Measurements from ENCODE around the gene ADTRP.

Gene ADTRP

DNA sequence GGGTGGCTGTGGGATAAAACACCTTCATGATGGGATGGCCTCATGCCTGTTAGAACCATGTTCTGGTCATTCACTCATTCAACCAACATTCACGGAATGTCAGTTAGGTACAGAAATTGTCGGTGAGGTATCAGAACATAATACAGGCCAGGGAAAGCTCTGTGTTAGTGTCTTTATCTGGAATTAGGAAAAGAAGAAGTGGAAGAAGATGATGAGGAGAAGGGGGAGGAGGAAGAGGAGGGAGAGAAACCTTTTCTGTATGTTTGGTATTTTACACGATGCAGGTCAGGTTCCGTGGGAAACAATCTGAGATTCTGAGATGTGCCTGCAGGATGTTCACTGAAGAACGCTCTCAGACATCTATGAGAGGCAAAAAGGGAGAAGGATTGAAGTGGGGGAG lies 5.6 kb downstream of the ADTRP start:
- DNase-seq (ENCODE audit: low read depth), result no peak

GRCh38 chr6:11772109-11772825 lies 6.3 kb downstream of the ADTRP start:
- DNase-seq (ENCODE audit: low read depth), result no peak

DNA sequence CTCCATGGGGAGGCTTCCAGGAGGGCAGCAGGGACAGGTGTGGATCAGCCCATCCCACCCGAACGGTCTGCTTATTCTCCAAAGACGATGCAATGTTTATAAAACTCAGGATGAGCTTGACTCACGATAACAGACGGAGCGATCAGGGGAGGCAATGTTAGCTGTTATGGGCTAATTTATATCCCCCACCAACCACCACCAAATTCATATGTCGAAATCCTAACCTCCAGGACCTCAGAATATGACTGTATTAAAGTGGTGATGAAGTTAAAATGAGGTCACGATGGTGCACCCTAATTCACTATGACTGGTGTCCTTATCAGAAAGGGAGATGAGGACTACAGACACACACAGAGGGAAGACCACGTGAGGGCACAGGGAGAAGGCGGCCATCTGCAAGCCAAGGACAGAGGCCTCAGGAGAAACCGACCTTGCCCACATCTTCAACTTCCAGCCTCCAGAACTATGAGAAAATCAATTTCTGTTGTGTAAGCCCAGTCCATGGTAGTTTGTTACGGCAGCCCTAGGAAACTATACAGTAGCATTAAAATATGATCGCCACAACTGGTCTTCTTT lies 7.0 kb downstream of the ADTRP start:
- no peak for DNase-seq (ENCODE audit: low read depth)

GRCh38 chr6:11770546-11771466 lies 7.8 kb downstream of the ADTRP start:
- DNase-seq (ENCODE audit: low read depth), result no peak

GRCh38 chr6:11769811-11770545 lies 8.6 kb downstream of the ADTRP start:
- DNase-seq (ENCODE audit: low read depth), result no peak

DNA sequence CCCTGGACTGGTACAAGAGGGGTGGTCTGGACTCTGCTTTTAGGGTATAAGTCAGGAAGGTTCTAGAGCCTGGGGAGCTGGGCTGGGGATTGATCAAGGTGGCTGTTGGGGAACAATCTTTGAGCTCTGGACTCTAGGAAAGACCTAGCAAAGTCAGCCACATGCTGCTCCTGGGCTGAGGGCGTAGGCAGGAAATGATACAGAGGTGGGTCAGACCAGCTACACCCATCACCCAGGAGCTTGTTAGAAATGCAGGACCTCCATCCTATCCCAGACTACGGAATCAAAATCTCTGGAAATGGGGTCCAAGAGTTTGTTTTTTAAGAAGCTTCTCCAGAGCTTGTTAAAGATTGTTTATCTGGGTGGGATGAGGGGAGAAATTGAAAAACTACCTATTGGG lies 9.4 kb downstream of the ADTRP start:
- DNase-seq (ENCODE audit: low read depth), result no peak

DNA sequence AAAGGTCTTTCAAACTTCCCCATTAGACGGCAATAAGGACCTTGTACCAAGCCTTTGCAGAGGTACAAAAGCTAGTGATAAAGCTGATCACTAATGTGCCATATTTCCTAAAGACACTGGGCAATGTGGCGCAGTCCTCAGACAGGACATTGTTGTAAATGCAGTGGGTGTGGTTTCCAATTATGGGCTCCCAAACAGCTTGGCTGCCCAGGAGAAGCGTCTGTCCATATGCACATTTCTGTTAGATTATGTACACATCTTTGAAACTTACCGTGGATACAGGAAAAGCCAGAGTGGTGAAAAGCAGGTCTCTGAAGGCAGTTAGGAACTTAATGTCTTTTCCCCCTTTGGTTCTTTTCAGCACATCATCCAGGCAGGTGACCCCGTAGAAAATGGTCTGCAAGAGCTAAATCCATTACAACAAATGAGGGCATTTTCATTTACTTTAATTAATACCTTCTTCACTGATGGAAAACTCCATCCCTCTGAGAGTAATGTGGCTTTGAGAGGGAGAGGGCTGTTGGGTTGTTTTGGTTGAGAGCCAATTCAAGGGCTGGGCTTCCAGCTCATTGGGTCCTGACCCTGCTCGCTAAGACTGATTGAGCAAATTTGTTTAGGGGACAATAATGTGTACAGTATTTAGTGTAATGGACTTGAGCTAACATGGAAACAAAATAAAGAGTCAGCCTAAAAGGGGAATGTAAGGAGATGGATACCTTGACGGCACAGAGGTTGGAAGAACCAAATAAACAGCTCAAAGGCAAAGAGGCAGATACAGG lies 10.4 kb downstream of the ADTRP start:
- DNase-seq (ENCODE audit: low read depth), result no peak

DNA sequence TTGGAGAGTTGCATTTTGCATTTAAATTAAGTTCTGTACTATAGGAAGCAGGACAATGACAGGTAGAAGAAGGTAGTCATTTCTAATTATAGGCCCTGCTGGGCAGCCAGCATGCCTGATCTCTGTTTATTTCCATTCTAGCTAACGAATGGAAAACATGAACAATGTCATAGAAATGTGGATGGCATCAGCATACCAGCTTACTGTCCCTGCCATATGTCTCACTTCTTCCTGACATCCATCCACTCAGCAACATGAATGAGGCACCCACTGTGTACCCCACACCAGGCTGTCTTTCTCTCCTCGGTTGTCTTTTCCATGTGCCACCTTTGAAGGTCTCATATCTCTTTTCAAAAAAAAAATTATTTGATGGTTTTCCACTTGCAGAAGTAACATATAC lies 11.1 kb downstream of the ADTRP start:
- no peak for DNase-seq (ENCODE audit: low read depth)

DNA sequence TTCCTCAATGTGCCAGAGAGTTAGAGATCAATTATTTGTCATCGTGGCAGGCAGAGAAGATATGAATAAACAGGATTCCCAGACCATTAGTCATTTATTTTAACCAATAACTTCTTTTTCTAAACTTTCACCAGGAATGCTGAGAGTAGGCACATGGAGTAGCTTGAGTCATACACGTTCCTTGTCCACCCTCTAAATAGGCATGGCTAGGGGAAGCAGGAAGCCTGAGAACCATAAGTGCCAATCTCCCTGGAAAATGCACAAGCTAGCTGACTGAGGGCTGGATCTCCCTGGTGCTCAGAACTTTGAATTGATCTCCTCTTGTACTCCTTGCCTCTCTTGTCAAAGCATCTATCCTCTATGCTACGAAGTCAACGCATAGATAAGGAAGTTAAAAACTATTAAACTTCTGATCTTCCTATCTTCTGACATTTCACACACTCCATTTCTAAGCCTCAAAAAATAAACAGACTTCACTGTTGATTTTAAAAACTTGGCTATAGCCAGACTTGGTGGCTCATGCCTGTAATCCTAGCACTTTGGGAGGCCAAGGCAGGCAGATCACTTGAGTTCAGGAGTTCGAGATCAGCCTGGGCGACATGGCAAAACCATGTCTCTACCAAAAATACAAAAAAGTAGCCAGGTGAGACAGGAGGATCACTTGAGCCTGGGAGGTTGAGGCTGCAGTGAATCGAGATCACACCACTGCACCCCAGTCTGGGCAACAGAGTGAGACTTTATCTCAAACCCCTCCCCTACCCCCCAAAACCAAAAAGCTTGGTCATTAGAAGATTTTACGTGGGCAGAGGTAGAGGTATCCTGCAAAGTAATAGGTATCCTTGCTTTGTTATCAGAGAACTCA lies 11.8 kb downstream of the ADTRP start:
- no peak for DNase-seq (ENCODE audit: low read depth)

- no peak for DNase-seq (ENCODE audit: low read depth)
Observed at GRCh38 chr6:11766043-11766442, 12.6 kb downstream of the ADTRP start.

GRCh38 chr6:11764250-11764604 lies 14.4 kb downstream of the ADTRP start:
- DNase-seq (ENCODE audit: low read depth), result no peak

DNA sequence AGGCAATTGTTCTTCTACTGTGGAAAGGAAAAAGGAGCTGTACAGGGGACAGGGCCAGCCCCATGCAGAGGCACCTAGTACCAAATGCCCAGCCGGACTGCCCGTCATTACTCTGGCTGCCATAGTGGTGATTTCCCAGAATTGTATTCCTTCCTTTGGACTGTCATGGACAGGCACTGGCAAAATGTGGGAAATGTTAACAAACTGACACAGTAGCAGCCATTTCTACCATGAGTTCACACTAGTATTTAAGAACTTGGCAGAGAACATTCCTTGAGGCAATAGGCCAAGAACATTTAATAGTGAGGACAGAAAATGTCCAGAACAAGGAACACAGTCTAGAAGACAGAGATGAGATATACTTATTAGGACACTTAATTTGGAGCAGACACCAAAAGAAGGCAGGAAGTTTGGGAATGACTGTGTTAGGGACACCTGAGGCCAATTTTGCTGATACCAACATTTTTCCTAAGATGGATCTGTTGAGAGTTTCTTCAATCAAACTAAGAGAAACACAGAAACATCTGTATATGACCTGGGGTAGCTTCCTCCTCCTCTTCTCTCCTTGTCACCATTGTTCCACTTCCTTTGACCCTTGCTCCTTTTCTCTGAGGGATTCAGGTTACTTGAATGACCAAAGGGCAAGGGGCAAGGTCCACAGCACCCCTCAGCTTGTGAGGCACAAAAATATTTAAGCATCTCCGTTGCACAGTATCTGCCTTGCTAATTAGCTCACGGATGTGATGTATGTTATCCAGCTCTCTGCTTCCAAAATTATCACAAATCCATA lies 14.9 kb downstream of the ADTRP start:
- DNase-seq (ENCODE audit: low read depth), result no peak

- DNase-seq (ENCODE audit: low read depth), result no peak
Observed at GRCh38 chr6:11762794-11763459, 15.7 kb downstream of the ADTRP start.

- no peak for DNase-seq (ENCODE audit: low read depth)
Observed at GRCh38 chr6:11761744-11762620, 16.6 kb downstream of the ADTRP start.

GRCh38 chr6:11760015-11760473 lies 18.6 kb downstream of the ADTRP start:
- no peak for DNase-seq (ENCODE audit: low read depth)

DNA sequence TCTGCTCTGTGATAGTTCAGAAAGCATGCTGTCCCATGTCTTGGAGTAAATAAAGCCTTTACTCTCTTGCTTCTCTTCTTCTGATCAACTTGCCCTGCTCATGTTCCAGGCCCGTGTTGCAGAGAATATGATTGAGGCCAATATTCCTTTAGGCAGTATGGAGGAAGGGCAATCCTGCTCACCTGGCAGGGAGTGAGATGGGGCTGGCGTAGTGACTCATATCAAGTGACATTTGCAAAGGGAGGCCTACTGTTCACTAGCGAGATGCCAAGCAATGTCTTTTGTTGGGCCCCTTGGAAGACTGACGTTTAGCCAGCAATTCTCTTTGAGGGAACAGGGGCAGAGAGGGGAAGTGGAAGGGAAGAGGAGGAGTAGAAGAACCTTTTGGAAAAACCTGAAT lies 19.7 kb downstream of the ADTRP start:
- DNase-seq (ENCODE audit: low read depth), result no peak

GRCh38 chr6:11756726-11757125 lies 21.9 kb downstream of the ADTRP start:
- DNase-seq (ENCODE audit: low read depth), result no peak

DNA sequence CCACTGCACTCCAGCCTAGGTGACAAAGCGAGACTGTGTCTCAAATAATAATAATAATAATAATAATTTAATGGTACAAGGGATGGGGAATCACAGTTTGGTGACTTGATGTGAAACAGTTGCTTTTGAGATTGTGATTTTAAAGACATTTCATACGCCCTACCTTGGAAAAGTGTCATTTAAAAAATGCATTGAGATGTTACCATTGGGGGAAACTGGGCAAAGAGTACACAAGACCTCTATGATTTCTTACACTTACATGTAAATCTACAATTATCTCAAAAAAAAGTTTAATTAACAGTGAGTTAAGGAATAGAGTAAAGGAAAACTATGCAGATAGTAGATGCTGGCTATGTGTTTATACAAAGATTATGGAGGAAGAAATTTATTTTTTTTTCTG lies 22.3 kb downstream of the ADTRP start:
- no peak for DNase-seq (ENCODE audit: low read depth)

Data from activated T-cell treated with anti-CD3 and anti-CD28 coated beads for 24 hours (primary cell).